ENCODE results near the gene CIAO3. TPM values are rescaled to one million over a fixed set of nuclear protein-coding genes. Genes with fewer than 3 reads are reported as not detected.

Gene CIAO3
- total and polyA plus RNA-seq, 10 of the 15 experiments (the other 5 are each of a cell fraction or from before 2014, with no cell fraction given): 1.4 to 37.5 (median 30.8) TPM

DNA sequence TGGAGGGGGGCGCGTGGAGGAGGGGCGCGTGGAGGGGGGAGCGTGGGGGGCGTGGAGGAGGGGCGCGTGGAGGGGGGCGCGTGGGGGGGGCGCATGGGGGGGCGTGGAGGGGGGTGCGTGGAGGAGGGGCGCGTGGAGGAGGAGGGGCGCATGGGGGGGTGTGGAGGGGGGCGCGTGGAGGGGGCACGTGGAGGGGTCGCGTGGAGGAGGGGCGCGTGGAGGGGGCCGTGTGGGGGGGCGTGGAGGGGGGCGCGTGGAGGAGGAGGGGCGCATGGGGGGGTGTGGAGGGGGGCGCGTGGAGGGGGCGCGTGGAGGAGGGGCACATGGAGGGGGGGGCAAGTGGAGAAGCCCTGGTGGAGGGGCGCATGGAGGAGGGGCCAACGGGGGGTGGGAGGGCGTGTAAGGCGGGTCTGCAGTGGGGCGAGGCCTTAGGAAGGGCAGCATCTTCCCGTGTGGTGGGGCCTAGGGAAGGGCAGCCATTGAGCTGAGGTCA lies 27.0 kb upstream of the CIAO3 start (continued):
- TF ChIP-seq, protein P1, sequence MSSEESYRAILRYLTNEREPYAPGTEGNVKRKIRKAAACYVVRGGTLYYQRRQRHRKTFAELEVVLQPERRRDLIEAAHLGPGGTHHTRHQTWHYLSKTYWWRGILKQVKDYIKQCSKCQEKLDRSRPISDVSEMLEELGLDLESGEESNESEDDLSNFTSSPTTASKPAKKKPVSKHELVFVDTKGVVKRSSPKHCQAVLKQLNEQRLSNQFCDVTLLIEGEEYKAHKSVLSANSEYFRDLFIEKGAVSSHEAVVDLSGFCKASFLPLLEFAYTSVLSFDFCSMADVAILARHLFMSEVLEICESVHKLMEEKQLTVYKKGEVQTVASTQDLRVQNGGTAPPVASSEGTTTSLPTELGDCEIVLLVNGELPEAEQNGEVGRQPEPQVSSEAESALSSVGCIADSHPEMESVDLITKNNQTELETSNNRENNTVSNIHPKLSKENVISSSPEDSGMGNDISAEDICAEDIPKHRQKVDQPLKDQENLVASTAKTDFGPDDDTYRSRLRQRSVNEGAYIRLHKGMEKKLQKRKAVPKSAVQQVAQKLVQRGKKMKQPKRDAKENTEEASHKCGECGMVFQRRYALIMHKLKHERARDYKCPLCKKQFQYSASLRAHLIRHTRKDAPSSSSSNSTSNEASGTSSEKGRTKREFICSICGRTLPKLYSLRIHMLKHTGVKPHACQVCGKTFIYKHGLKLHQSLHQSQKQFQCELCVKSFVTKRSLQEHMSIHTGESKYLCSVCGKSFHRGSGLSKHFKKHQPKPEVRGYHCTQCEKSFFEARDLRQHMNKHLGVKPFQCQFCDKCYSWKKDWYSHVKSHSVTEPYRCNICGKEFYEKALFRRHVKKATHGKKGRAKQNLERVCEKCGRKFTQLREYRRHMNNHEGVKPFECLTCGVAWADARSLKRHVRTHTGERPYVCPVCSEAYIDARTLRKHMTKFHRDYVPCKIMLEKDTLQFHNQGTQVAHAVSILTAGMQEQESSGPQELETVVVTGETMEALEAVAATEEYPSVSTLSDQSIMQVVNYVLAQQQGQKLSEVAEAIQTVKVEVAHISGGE (CRISPR knock-in tag; IDR thresholded peaks at IDR 0.05): no peak
- TF ChIP-seq, protein P2, sequence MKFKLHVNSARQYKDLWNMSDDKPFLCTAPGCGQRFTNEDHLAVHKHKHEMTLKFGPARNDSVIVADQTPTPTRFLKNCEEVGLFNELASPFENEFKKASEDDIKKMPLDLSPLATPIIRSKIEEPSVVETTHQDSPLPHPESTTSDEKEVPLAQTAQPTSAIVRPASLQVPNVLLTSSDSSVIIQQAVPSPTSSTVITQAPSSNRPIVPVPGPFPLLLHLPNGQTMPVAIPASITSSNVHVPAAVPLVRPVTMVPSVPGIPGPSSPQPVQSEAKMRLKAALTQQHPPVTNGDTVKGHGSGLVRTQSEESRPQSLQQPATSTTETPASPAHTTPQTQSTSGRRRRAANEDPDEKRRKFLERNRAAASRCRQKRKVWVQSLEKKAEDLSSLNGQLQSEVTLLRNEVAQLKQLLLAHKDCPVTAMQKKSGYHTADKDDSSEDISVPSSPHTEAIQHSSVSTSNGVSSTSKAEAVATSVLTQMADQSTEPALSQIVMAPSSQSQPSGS (IDR thresholded peaks at IDR 0.05; ENCODE audit: low read length): no peak
- no peak for TF ChIP-seq SMAD5 (IDR thresholded peaks at IDR 0.05; ENCODE audit: low read depth)
- no peak for TF ChIP-seq ZNF274 (IDR thresholded peaks at IDR 0.05; ENCODE audit: insufficient read depth, insufficient read length)
- no peak for TF ChIP-seq FOS (IDR thresholded peaks at IDR 0.05; ENCODE audit: borderline replicate concordance, extremely low read depth, insufficient read length)
- TF ChIP-seq RAD21 (IDR thresholded peaks at IDR 0.05; ENCODE audit: insufficient read depth, low read depth, low read length): no peak

DNA sequence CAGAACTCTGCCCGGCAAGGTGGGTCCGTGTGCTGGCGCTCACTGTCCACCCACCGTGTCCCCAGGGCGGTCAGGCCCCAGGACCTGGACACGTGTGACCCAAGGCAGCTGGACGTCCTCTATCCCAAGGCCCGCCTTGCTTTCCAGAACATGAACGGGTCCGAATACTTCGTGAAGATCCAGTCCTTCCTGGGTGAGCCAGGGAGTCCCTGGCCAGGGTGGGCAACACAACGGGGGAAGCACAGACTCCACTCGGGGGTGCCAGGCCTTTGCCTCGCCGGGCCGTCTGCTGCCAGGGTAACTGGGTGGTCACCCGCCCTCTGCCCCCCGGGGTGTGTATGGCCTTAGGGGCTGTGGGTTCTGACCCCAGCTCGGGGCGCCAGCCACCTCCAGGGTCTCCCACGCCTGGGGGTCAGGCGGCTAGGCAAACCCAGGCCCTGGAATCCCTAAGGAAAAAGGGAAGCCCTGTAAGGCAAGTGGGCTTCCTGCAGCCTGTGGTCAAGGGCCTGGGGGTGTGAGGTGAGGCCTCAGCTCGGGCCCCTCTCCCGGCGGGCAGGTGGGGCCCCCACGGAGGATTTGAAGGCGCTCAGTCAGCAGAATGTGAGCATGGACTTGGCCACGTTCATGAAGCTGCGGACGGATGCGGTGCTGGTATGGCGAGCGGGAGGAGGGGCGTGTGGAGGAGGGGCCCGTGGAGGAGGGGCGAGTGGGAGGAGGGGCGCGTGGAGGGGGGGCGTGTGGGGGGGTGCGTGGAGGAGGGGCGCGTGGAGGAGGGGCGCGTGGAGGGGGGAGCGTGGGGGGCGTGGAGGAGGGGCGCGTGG lies 26.2 kb upstream of the CIAO3 start:
- Histone ChIP-seq H3K27ac (ENCODE audit: control insufficient read depth, insufficient read depth) (no peak overlapping the region), H3K79me2 (ENCODE audit: control insufficient read depth, insufficient read depth, low read length) (no peaks in the 10 kb centered on the region), H3K4me2 (ENCODE audit: control insufficient read depth, insufficient read depth) (no peak overlapping the region), H4K20me1 (ENCODE audit: control insufficient read depth, insufficient read depth) (no peaks in the 10 kb centered on the region), H3K36me3 (ENCODE audit: control insufficient read depth in 2 of 2, insufficient read depth in 2 of 2, low read length in 1 of 2) (no peaks in the 10 kb centered on the region), H3K4me1 (ENCODE audit: control insufficient read depth, insufficient read depth, low read length) (no peaks in the 10 kb centered on the region), H3K27me3 (replicated peaks in 1 of 2; ENCODE audit: control insufficient read depth in 2 of 2, insufficient read depth in 2 of 2, low read length in 1 of 2) (no peaks in the 10 kb centered on the region), H2AFZ (ENCODE audit: control insufficient read depth, low read depth, low read length) (no peak overlapping the region), H3K9ac (ENCODE audit: control insufficient read depth, insufficient read depth, low read length) (no peak overlapping the region), H3K9me3 (replicated peaks; ENCODE audit: control insufficient read depth, insufficient read depth, low read length) (no peaks in the 10 kb centered on the region), H3K4me3 (no peak overlapping the region)
- intact Hi-C loops (cut with micrococcal nuclease; ENCODE audit: unreplicated experiment) (no loop called here), in situ Hi-C loops (cut with MboI) (no loop called here)
- ATAC-seq (no peak), FAIRE-seq (no peak), DNase-seq (ENCODE audit: low read depth, low spot score) (no peak)
- BruUV-seq (replicated peaks): no TSS peak
- WGBS (ENCODE audit: insufficient coverage, insufficient replicate concordance, low lambda C conversion rate, missing lambda C conversion rate): 58% methylated on average over 28 of the region's 48 CpGs
- SMC1A ChIA-PET (ENCODE audit: uncharacterized antibody, unreplicated experiment): no interaction called here
- POLR2A ChIA-PET: no interaction called here
- RAD21 ChIA-PET (ENCODE audit: unreplicated experiment): no interaction called here
- CTCF ChIA-PET: no interaction called here
- no peak for TF ChIP-seq DPF2 (IDR thresholded peaks at IDR 0.05)
- TF ChIP-seq FOXM1 (IDR thresholded peaks at IDR 0.05; ENCODE audit: low read depth, low read length): no peak
- TF ChIP-seq SIN3A (IDR thresholded peaks at IDR 0.05; ENCODE audit: low read depth, low read length): no peak
- no peak for TF ChIP-seq RAD51 (IDR thresholded peaks at IDR 0.05)
- TF ChIP-seq ZNF217 (IDR thresholded peaks at IDR 0.05): no peak
- TF ChIP-seq, protein P3, sequence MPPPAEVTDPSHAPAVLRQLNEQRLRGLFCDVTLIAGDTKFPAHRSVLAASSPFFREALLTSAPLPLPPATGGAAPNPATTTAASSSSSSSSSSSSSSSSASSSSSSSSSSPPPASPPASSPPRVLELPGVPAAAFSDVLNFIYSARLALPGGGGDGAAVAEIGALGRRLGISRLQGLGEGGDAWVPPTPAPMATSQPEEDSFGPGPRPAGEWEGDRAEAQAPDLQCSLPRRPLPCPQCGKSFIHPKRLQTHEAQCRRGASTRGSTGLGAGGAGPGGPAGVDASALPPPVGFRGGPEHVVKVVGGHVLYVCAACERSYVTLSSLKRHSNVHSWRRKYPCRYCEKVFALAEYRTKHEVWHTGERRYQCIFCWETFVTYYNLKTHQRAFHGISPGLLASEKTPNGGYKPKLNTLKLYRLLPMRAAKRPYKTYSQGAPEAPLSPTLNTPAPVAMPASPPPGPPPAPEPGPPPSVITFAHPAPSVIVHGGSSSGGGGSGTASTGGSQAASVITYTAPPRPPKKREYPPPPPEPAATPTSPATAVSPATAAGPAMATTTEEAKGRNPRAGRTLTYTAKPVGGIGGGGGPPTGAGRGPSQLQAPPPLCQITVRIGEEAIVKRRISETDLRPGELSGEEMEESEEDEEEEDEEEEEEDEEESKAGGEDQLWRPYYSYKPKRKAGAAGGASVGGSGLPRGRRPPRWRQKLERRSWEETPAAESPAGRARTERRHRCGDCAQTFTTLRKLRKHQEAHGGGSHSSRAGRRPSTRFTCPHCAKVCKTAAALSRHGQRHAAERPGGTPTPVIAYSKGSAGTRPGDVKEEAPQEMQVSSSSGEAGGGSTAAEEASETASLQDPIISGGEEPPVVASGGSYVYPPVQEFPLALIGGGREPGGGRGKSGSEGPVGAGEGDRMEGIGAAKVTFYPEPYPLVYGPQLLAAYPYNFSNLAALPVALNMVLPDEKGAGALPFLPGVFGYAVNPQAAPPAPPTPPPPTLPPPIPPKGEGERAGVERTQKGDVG (CRISPR knock-in tag; IDR thresholded peaks at IDR 0.05): no peak
- no peak for TF ChIP-seq MXI1 (IDR thresholded peaks at IDR 0.05; ENCODE audit: low read depth, low read length)

Measured in GM12878 (cell line).